Endometrium (tissue), 2 donors: ENCODE results near the gene DXO.
"Not testable (repeated sequence)": the region's sequence is repeated elsewhere in the genome, so short reads cannot be mapped to it uniquely, and the experiment has no call there.

Source experiments
- FAIRE-seq: peaks from 2 replicates; lab custom pipeline; 2012; peaks lifted over from hg19 to GRCh38; lab: Jason Lieb, UNC
- donor health status: control.
- donor health status: control.

DXO gene

GRCh38 chr6:31971993-31972708 lies at the start of gene DXO:
Gene DXO (minus strand): TSS chr6:31972138. CDS start chr6:31971675, 463 bp downstream.
- peak; percentile 12 for FAIRE-seq

- not testable (repeated sequence) for FAIRE-seq
Observed at GRCh38 chr6:32014547-32014946, 42.6 kb upstream of the DXO start, which contains the start of gene C4B. Gene C4B (plus strand): TSS chr6:32014795. CDS start chr6:32014846, 51 bp downstream.

- not testable (repeated sequence) for FAIRE-seq
Observed at GRCh38 chr6:32013738-32014137, 41.8 kb upstream of the DXO start.

- not testable (repeated sequence) for FAIRE-seq
Observed at GRCh38 chr6:32012941-32013617, 41.1 kb upstream of the DXO start.

- not testable (repeated sequence) for FAIRE-seq
Observed at GRCh38 chr6:32010856-32011530, 39.1 kb upstream of the DXO start.

- FAIRE-seq: not testable (repeated sequence)
Observed at GRCh38 chr6:32009537-32009936, 37.6 kb upstream of the DXO start.

GRCh38 chr6:32008616-32009015 lies 36.7 kb upstream of the DXO start:
- not testable (repeated sequence) for FAIRE-seq

- FAIRE-seq: not testable (repeated sequence)
Observed at GRCh38 chr6:32008037-32008436, 36.1 kb upstream of the DXO start.

- not testable (repeated sequence) for FAIRE-seq
Observed at GRCh38 chr6:32007086-32007485, 35.1 kb upstream of the DXO start.

- FAIRE-seq: not testable (repeated sequence)
Observed at GRCh38 chr6:32005991-32006529, 34.1 kb upstream of the DXO start.

- not testable (repeated sequence) for FAIRE-seq
Observed at GRCh38 chr6:32005538-32005880, 33.6 kb upstream of the DXO start.

- FAIRE-seq: not testable (repeated sequence)
Observed at GRCh38 chr6:32004864-32005537, 33.1 kb upstream of the DXO start.

- FAIRE-seq: not testable (repeated sequence)
Observed at GRCh38 chr6:32004393-32004792, 32.5 kb upstream of the DXO start.

GRCh38 chr6:32003301-32003700 lies 31.4 kb upstream of the DXO start:
- not testable (repeated sequence) for FAIRE-seq

- FAIRE-seq: not testable (repeated sequence)
Observed at GRCh38 chr6:32002546-32003268, 30.8 kb upstream of the DXO start.

GRCh38 chr6:31996385-31996784 lies 24.4 kb upstream of the DXO start:
- not testable (repeated sequence) for FAIRE-seq

- FAIRE-seq: not testable (repeated sequence)
Observed at GRCh38 chr6:31994421-31994820, 22.5 kb upstream of the DXO start.

- FAIRE-seq: not testable (repeated sequence)
Observed at GRCh38 chr6:31989363-31989762, 17.4 kb upstream of the DXO start.

- FAIRE-seq: not testable (repeated sequence)
Observed at GRCh38 chr6:31981744-31982143, 9.8 kb upstream of the DXO start, which contains the start of gene C4A. Gene C4A (plus strand): TSS chr6:31982057. CDS start chr6:31982108, 51 bp downstream.

GRCh38 chr6:31980998-31981397 lies 9.1 kb upstream of the DXO start:
- FAIRE-seq: not testable (repeated sequence)
